NCI-H226 (cell line): ENCODE results near the gene SLC35D2.
"Not testable (repeated sequence)": the region's sequence is repeated elsewhere in the genome, so short reads cannot be mapped to it uniquely, and the experiment has no call there.

ENCODE experiments used
- DNase-seq: peaks from one replicate; pipeline ENCODE4 v3.0.0-alpha.2; 2015

Gene SLC35D2

GRCh38 chr9:96399325-96399633, 15.8 kb upstream of the SLC35D2 start:
- DNase-seq: no peak

- DNase-seq: no peak
These were observed 15.2 kb upstream of the SLC35D2 start for GRCh38 chr9:96398582-96399324.

DNA sequence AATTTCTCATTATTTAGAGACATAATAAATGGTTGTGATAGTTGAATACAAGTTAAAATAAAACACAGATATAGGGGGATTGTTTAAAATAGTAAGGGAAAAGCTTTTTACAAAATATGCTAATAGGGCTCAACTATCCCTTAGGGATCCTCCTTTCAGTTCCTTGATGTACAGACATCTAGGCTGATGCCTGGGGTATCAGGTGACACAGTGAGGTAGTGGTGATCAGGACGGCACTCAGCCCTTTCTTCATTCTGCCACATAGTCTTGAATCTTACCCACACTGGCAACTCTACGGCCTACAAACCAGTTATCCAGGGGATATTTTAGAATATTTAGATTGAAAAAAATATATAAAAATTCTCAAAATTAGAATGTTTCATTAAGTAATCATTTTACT, 12.5 kb upstream of the SLC35D2 start:
- no peak for DNase-seq

DNA sequence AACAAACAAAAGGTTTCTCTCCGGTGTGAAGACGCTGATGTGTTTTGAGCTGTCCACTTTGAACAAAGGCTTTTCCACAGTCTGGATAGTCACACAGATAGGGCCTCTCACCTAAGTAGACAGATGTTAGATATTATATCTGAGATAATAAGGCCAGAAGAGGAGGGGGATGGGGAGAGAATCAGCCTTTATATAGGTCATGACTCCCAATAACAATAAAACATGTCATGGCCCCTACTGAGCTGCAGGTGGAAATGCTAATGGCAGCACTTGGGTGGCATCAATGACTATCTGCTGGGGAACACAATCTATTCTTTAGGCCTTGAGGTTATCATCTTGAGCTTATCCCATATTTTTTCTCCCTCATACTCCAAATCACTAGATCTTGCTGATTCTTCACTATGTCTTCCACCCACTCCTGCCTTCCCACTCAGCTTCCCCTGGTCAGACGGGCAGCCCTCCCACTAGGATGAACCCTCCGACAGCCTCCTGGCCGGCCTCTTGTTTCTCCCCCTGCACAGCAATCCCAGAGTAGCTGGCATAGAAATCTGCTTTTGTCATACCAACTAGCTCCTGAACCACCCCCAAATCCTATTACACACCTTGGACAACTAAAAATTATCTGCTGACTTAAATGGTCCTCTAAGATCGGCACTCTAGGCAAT, 11.5 kb upstream of the SLC35D2 start:
- DNase-seq: no peak

GRCh38 chr9:96392263-96392662, 8.8 kb upstream of the SLC35D2 start:
- no peak for DNase-seq

DNA sequence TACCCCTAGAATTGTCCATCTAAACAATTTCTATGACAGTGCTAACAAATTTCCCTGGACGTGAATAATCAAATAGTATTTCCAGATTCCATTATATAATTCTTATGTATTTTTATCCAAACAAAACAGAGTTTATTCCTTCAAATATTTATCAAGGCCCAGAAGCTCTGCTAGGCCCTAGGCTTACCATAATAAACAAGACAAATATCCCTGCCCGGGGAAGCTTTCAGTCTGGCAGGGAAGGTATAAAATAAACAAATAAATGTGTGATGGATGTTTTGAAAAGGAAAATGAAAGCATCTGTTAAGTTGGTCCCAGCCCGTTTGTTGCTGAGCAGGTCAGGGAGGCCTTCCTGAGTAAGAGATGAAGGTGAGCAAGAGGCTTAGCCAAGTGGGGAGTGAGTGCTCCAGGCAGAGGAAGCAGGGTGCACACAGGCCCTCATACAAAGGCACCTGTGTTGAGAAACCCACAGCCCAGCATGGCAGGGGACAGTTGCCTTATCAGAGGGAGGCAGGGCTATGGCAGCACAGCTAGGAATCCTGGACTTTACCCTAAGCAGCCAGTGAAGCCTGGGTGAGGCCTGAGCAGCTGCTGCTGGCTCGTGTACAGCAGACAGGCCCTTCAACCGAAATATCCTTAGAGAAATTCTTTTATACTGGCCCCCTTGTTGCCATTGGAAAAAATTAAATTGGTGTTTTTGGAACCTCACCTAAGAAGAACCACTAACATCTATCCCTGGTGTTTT, 7.7 kb upstream of the SLC35D2 start:
- no peak for DNase-seq

- DNase-seq: no peak
These were observed 4.6 kb upstream of the SLC35D2 start for GRCh38 chr9:96388144-96388543.

- no peak for DNase-seq
These were observed 2.6 kb upstream of the SLC35D2 start for GRCh38 chr9:96386157-96386556.

DNA sequence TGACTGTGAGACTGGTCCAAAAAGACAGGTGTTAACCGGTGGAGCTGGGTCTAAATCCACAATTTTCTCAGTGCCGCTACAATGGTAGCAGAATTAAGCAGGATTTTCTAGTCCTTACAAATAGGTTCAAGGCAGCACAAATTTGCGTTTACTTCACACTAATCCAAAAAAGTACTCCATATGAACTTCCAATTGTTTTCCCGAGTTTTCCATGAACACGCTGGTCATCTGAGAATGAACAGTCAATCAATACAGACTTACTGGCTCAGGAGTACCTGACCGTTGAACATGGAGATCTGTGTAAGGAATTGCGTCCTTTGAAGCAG, 709 bp downstream of the SLC35D2 start:
- DNase-seq: no peak

DNA sequence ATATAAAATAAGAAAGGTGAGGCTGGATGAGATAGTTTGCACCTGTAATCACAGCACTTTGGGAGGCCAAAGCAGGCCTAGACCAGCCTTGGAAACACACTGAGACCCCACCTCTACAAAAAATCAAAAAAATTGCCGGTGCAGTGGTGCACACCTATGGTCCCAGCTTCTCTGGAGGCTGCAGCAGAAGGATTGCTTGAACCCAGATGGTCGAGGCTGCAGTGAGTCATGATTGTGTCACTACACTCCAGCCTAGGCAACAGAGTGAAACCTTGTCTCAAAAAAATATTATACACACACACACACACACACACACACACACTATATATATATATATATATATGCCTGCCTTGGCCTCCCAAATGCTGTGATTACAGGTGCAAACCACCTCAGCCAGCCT, 1.3 kb downstream of the SLC35D2 start:
- no peak for DNase-seq

DNA sequence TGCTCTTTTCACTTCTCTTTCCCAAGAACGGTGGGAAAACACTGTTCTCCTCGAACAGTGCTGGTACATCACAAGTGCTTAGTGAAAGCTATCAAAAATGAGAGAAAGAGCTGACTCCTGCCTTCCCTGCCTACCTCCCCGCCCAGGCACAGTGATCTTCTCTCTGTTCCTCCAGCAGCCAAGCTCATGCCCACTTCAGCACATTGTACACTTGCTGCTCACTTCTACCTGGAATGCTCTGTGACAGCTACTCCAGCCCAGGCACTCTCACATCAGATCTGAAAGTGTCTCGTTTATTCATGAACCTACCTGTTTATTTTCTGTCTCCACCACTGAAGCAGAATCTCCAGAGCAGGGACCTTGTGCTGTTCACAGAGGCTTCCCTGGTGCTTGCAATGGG, 1.8 kb downstream of the SLC35D2 start:
- no peak for DNase-seq

- no peak for DNase-seq
These were observed 2.4 kb downstream of the SLC35D2 start for GRCh38 chr9:96381125-96381524.

DNA sequence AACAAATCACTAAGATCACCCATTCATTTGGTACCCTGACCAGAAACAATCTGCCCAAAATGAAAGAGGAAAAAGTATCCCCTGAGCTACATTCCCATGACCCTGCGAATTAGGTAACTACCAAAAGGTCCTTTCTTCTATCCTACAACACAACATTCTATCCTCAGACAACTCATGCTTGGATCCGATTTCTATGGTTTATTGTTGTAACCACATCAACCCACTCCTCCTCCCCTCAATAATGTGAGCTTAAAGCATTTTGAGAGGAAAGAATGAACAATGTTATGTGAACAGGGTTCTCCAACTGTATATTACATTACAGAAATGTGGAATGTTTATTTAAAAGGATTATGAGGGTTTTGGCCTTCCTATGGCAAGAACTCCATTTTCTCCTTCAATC, 4.0 kb downstream of the SLC35D2 start:
- no peak for DNase-seq

GRCh38 chr9:96378187-96378586, 5.3 kb downstream of the SLC35D2 start:
- DNase-seq: no peak

- peak; percentile 32 for DNase-seq
These were observed 6.3 kb downstream of the SLC35D2 start for GRCh38 chr9:96376891-96377874.

DNA sequence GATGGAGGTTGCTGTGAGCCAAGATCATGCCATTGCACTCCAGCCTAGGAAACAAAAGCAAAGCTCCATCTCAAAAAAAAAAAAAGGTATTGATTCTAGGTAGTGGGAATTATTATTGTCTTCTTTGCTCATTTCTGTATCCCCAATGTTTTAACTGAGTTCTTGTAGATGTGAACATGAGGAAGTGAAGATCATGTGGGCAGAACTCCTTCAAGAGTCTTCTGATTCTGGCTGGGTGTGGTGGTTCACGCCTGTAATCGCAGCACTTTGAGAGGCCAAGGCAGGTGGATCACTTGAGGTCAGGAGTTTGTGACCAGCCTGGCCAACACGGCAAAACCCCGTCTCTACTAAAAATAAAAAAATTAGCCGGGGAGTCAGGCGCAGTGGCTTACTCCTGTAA, 8.0 kb downstream of the SLC35D2 start:
- DNase-seq: not testable (repeated sequence)

- no peak for DNase-seq
These were observed 15.6 kb downstream of the SLC35D2 start for GRCh38 chr9:96367943-96368342.

DNA sequence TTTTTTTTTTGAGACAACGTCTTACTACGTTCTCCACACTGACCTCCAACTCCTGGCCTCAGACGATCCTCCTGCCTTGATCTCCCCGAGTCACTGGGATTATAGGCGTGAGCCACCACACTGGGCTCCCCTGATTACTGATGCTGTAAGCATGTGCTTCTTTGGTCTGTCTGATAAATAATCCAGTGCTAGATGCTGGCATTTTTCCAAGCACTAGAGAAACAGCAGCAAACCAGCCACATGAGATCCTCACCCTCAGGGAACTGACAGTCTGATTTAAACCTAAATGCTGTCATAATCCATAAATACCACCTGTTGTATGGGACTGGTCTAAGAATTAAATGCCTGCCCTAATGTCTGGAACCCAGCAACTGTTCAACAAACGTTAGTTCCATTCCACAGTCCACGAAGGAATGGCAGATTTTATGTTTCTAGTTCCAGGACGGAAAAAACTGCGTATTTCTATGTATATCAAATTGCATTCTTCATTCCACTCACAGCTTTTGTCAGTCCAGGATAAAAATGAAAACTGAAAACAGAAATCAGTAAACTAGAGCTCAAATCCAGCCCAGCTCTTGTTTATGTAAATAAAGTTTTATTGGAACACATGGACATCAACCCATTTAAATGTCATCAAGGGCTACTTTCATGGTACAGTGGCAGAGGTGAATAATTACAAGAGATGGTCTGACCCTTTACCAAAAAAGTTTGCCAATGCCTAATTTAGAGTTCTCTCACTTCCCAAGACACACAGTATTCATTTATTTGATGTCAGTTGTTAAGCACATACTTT, 20.1 kb downstream of the SLC35D2 start:
- no peak for DNase-seq

DNA sequence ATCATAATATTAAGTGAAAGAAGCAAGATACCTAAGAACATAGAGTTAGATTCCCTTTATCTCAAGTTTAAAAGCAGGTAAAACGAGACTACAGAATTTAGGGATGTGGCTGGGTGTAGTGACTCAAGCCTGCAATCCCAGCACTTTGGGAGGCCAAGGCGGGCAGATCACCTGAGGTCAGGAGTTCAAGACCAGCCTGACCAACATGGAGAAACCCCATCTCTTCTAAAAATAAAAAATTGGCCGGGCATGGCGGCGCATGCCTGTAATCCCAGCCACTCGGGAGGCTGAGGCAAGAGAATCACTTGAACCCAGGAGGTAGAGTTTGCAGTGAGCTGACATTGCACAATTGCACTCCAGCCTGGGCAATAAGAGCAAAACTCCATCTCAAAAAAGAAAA, 21.4 kb downstream of the SLC35D2 start:
- not testable (repeated sequence) for DNase-seq

DNA sequence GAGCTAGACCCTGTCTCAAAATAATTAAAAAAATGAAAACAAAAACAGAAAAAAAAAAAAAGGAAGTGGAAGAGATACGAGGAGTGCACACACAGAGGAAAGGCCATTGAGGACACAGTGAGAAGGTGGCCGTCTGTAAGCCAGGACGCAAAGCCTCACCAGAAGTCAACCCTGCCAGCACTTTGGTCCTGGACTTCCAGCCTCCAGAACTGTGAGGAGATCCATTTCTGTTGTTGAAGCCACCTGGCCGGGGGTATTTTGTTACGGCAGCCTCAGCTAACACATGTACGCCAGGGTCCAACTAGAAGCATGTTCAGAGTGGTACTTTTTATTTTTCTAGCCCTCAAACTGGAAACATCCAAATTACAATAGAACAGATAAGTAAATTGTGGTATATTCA, 21.8 kb downstream of the SLC35D2 start:
- DNase-seq: no peak

DNA sequence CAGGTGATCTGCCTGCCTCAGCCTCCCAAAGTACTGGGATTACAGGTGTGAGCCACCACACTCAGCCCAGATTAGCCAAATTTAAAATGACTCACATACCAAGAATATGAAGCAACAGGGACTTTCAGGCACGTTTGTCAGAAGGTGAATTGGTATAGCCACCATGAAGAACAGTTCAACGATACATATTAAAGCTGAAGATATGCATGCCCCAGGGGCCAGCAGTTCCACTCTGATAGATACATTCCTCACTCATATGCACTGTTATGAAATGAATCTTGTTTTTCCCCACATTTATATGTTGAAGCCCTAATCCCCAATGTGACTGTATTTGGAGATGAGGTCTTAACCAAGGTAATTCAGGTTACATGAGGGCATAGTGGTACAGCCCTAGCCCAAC, 22.5 kb downstream of the SLC35D2 start:
- DNase-seq: no peak

DNA sequence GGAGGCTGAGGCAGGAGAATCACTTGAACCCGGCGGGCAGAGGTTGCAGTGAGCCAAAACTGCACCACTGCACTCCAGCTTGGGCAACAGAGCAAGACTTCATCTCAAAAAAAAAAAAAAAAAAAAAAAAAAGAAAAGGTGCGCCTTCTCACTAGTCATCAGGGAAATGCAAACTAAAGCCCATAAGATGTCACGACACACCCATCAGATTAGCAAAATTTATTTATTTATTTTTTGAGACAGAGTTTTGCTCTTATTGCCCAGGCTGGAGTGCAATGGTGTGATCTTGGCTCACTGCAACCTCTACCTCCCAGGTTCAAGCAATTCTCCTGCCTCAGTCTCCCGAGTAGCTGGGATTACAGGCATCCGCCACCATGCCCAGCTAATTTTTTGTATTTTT, 23.0 kb downstream of the SLC35D2 start:
- not testable (repeated sequence) for DNase-seq
